ENCODE results near the gene MED12. TPM values are rescaled to one million over a fixed set of nuclear protein-coding genes. Genes with fewer than 3 reads are reported as not detected.

The MED12 gene
- total RNA-seq = 19.1 TPM
- long read RNA-seq, partial matches to known transcripts = 10 of 12 reads
- long read RNA-seq, other reads (novel, unspliced or antisense) = 2 of 12 reads

DNA sequence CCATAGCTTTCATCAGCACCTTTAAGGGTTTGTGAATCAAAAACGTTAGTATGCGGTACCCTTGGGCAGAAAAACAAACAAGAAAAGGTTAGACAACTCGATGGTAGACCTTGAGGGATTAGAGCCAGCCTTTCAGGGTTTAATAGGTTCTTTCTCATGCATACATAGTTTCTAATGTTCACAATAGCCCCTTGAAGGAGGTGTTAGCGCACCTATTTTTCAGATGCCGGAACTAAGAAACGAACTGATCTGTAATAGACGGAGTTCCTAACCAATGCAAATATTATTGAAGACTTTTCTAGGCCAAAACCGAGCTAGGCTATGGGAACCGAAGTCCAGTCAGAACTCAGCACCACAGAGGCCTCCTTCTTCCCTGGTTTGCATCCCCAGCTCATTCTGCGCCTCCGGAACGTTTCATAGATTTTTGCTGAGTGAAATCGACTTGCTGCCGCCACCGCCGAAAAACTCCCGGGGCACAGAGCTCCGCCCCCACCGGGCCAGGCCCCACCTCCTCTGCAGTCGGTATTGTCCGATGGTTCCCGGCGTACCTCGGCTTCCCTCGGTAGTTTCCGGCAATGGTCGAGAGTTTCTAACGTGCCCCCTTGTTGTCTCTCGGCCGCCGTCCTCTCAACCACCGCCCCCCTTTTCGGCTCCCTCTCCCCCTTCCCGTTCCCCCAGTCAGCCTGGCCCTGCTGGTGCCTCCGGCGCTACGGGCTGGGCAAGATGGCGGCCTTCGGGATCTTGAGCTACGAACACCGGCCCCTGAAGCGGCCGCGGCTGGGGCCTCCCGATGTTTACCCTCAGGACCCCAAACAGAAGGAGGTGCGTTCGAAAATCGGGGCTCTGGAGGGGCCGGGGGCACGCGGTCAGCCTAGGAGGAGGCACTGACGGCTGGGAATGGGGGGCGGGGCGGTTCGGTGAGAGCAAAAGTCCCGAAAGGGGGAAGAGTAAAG, at the start of gene MED12:
Gene MED12 (plus strand): TSS at position 565 of the 953 bp plus-strand sequence. CDS start 159 bp downstream, at position 724.
- peak; percentile 92 for DNase-seq (ENCODE audit: low spot score)
- intact Hi-C loops (cut with DNase I) = no loop called here

GRCh38 chrX:71070531-71070930, 47.9 kb upstream of the MED12 start:
- intact Hi-C loops (cut with DNase I) = no loop called here
- DNase-seq (ENCODE audit: low spot score) = no peak

DNA sequence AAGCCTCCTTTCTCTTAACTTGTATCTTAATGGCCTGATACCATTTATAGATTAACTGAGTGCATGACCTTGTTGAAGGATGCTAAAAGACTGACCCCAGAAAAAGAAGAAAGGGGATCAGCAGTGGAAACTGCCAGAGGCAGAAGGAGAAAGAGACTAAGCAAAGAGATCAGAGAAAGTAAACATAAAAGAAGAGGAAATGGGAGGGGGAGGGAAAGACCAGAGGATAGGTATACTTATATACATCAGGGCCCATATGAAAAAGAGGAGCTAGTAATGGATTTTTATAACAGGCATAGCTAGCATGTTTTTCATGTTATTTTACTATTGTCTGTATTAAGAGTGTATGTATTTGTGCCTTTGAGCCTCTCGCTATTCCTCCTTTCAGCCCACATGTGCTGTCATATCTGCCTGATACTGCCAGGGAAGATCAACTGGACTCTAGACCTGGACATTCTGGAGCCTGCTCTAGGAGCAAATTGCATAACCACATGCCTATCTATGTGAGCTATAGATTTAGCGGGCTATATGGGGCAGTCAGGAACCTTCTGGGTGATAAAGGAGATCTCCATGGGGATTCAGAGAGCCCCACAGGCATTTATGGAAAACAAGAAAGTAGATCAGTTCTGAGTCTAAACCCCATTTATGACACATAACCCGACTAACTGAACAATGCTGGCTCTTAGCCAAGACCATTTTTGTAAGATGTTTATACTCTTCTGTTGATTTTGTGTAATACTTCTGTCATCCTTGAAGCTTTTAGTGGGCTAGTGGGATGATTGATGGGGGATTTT, 36.9 kb upstream of the MED12 start:
- no peak for DNase-seq (ENCODE audit: low spot score)
- intact Hi-C loops (cut with DNase I) = no loop called here

DNA sequence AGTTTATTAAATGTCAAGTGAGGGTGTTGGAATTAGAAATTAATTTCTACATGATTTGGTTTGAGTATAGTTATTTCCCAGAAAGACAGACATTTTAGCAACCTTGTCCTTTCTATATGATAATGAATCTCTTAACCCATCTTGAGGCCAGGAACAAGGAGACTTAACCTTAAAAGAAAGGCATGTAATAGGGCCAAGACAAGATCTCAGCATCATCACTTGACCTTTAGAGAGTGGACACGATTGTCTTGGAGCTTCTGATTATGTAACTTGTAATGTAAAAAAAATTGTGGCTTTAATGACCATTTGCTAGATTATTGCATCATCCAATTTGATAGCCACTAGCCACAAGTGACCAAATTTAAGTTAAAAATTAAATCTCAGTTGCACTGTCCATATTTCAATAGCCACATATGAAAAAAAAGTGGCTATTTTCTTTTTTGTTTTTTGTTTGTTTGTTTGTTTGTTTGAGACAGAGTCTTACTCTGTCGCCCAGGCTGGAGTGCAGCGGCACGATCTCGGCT, 36.2 kb upstream of the MED12 start:
- intact Hi-C loops (cut with DNase I) = no loop called here
- DNase-seq (ENCODE audit: low spot score) = no peak

DNA sequence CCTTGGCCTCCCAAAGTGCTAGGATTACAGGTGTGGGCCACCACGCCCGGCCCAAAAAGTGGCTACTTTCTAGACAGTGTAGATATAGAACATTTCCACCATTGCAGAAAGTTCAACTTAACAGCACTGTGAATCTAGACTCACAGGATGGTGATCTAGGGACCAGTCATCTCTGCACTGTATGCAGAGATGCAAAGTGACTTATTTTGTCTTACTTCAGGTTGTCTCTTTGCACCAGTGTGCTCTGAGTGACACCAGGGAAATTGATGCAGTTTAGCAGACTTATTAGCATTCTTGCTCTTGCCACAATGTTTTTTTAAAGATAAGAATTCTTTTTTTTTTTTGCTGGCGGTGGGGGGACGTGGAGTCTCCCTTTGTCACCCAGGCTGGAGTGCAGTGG, 35.6 kb upstream of the MED12 start:
- intact Hi-C loops (cut with DNase I) = no loop called here
- DNase-seq (ENCODE audit: low spot score) = no peak

DNA sequence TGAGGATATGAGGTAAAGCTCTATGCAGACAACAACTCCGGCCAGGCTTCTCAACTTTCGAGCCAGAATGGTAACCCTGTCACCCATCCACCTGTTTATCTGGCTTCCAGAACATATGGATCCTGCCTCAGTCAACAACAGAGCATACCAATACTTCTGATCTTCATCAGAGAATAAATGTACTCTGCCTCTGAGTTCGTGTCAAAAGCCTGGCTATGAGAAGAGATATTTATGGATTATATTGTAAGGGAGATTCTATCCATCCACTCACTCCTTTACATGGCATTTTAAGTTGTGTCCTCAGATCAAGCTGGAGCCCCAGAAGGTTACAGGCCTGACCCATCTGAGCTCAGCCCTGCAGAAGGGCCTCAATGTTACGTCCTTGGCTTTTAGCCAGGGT, 32.5 kb upstream of the MED12 start:
- no peak for DNase-seq (ENCODE audit: low spot score)
- intact Hi-C loops (cut with DNase I) = no loop called here

GRCh38 chrX:71091263-71091662, 27.1 kb upstream of the MED12 start:
- intact Hi-C loops (cut with DNase I) = no loop called here

GRCh38 chrX:71095033-71095432, 23.4 kb upstream of the MED12 start:
- intact Hi-C loops (cut with DNase I) = loop anchor here (5.0 kb wide), 2 partner anchors 37 to 272 kb away; partner anchors contain the start of gene TAF1
- no peak for DNase-seq (ENCODE audit: low spot score)

More at GRCh38 chrX:71091263-71091662, 27.1 kb upstream of the MED12 start:
- DNase-seq (ENCODE audit: low spot score) = no peak

- peak; percentile 95 for DNase-seq (ENCODE audit: low spot score)
- intact Hi-C loops (cut with DNase I) = loop anchor here (5.0 kb wide), 2 partner anchors 37 to 272 kb away; partner anchors contain the start of gene TAF1
Measured at GRCh38 chrX:71095555-71095980, 22.8 kb upstream of the MED12 start, which contains the start of gene FOXO4. Gene FOXO4, plus strand, starts transcription at chrX:71095851. Its CDS starts 678 bp downstream, at chrX:71096529.

GRCh38 chrX:71095981-71096759, 22.2 kb upstream of the MED12 start:
- intact Hi-C loops (cut with DNase I) = loop anchor here (5.0 kb wide), 2 partner anchors 36 to 271 kb away; partner anchors contain the start of gene TAF1
- DNase-seq (ENCODE audit: low spot score) = no peak

- intact Hi-C loops (cut with DNase I) = loop anchor here (5.0 kb wide), 2 partner anchors 36 to 271 kb away; partner anchors contain the start of gene TAF1
- DNase-seq (ENCODE audit: low spot score) = no peak
Measured at GRCh38 chrX:71096760-71097032, 21.7 kb upstream of the MED12 start.

DNA sequence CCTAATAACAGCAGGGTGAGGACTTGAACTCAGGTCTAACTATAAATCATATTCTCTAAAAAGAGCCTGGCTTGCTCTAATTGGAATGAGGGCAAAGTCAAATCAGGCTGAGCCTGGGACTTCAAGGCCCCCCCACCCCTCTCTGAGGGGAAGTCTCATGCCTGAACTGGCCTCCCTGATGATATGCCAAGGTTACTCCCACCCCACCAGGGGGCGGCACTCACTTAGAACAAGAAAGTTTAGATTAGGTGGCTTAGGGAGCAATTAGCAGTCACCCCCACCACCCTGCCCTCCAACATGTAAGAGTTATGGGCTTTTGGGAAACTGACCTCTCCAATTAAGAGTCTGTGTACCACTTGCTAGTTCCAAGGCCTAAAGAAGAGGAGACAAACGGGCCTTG, 20.1 kb upstream of the MED12 start:
- DNase-seq (ENCODE audit: low spot score) = peak; percentile 74
- intact Hi-C loops (cut with DNase I) = loop anchor here (2.0 to 5.0 kb wide), 3 partner anchors 34 to 269 kb away; partner anchors contain the start of gene TAF1

DNA sequence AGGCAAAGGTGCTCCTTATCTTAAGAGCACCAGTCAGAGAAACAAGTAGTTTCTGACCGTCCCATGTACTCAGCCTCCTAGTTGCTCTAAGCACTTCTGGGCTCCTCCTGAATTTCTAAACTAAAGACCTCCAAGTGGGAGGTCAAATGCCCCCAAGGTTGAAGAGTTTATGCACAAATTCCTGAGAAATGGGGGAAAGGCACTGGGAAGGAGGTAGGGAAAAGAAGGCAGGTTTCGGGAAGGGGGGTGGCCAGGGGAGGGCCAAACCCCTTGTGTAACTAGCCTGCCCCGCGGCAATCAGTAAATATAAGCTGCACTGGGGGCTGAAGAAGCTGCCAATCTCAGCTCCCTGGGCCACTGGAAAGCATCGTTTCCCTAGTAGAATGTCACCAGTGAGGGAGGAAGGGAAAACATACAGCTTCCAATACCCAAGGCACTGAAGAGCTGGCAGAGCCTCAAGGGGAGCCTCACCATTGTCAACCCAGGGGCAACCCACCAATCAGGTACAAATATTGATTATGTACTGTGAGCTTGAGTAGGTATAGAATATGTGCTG, 19.4 kb upstream of the MED12 start:
- intact Hi-C loops (cut with DNase I) = loop anchor here (2.0 to 5.0 kb wide), 3 partner anchors 33 to 268 kb away; partner anchors contain the start of gene TAF1
- DNase-seq (ENCODE audit: low spot score) = no peak

- intact Hi-C loops (cut with DNase I) = loop anchor here (2.0 to 5.0 kb wide), 3 partner anchors 33 to 268 kb away; partner anchors contain the start of gene TAF1
- no peak for DNase-seq (ENCODE audit: low spot score)
Measured at GRCh38 chrX:71099736-71100135, 18.7 kb upstream of the MED12 start.

DNA sequence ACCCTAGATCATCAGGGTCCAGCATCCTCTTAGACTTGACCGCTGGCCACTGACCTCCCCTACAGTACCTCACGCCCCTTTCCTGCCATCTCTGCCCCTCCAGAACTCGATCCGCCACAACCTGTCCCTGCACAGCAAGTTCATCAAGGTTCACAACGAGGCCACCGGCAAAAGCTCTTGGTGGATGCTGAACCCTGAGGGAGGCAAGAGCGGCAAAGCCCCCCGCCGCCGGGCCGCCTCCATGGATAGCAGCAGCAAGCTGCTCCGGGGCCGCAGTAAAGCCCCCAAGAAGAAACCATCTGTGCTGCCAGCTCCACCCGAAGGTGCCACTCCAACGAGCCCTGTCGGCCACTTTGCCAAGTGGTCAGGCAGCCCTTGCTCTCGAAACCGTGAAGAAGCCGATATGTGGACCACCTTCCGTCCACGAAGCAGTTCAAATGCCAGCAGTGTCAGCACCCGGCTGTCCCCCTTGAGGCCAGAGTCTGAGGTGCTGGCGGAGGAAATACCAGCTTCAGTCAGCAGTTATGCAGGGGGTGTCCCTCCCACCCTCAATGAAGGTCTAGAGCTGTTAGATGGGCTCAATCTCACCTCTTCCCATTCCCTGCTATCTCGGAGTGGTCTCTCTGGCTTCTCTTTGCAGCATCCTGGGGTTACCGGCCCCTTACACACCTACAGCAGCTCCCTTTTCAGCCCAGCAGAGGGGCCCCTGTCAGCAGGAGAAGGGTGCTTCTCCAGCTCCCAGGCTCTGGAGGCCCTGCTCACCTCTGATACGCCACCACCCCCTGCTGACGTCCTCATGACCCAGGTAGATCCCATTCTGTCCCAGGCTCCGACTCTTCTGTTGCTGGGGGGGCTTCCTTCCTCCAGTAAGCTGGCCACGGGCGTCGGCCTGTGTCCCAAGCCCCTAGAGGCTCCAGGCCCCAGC, 17.6 kb upstream of the MED12 start:
- DNase-seq (ENCODE audit: low spot score) = peak; percentile 55
- intact Hi-C loops (cut with DNase I) = no loop called here

GRCh38 chrX:71102292-71102691, 16.1 kb upstream of the MED12 start:
- DNase-seq (ENCODE audit: low spot score) = no peak
- intact Hi-C loops (cut with DNase I) = no loop called here
